Stimulated activated CD4-positive, alpha-beta T cell treated with anti-CD3 and anti-CD28 coated beads, Interleukin-4, amount 100 ng/mL, for 48 hours (primary cell): ENCODE results near the gene WDR46.

Experiments used
- DNase-seq, 2 donors: peaks; one replicate each; pipeline ENCODE4 v3.0.0-alpha.2; 2020; ENCODE audit warnings: low read depth in 2 of 2

Gene WDR46

DNA sequence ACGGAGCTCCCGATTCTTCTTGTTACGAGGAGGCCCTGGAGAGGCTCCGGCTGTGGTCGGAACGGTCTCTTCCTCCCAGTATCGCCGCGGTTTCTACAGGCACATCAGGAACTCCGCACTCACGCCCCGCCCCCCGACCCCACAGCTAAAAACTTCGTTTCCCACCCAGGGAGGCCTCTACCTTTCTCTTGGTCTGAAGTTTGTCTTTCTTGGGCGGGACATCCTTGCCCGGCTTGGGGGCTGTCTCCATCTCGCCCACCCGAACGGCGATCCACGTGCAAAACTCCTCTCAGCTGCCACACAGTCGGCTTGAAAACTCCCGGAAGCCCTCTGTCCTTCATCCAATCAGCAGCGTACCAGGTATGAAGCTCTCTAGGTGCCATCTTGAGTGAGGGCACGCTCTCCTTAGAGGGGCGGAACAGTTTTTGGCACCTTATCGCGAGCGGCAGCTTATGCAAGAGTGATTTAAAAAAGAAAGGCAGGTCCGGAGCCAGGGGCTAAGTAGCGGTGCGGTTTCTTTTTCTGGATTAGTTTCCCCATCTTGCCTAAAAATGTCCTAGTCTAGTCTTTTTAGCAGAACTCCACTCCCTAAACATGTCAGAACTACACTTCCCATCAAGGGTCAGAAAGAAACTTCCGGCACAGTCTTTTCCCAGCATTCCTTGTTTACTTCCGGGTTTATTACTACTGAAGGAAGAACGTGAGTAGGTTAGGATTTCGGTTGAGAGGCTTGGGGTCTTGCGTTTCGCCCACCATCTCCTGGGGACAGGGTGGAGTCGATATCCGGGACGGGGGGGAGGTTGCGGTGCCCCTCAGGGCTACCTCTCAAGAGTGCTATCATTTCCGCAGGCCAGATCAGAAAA, at the start of gene WDR46, which contains the start of gene PFDN6:
Gene WDR46 (minus strand): TSS at position 319 of the 863 bp plus-strand sequence. CDS start 69 bp downstream, at position 250.
Gene PFDN6 (plus strand): TSS at position 681 of the 863 bp plus-strand sequence. CDS start 256 bp downstream, outside the sequence.
- peak; percentile 59 to 79 for DNase-seq

GRCh38 chr6:33336495-33336894, 47.5 kb upstream of the WDR46 start:
- no peak for DNase-seq

DNA sequence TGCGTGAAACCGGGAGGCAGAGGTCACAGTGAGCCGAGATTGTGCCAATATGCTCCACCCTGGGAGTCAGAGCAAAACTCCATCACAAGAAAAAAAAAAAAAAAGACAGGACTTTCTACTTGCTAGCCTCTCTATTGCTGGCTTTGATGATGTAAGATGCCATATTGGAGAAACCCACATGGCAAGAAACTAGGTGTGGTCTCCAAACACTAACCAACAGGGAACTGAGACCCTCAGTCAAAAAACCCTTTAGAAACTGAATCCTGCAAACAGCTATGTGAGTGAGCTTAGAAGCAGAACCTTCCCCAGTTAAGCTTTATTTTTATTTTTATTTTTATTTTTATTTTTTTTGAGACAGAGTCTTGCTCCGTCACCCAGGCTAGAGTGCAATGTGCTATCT, 46.9 kb upstream of the WDR46 start:
- no peak for DNase-seq

DNA sequence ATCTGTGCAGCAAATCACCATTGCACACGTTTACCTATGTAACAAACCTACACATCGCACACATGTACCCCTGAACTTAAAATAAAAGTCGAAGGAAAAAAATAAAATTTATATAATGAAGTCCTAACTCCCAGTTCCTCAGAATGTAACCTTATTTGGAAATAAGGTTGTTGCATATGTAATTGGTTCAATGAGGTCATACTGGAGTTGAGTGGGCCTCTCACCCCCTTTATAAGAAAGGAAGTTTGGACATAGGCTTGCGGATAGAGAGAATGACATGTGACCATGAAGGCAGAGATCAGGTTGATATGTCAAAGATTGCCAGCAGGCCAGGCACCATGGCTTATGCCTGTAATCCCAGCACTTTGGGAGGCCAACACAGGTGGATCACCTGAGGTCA, 44.6 kb upstream of the WDR46 start:
- no peak for DNase-seq

DNA sequence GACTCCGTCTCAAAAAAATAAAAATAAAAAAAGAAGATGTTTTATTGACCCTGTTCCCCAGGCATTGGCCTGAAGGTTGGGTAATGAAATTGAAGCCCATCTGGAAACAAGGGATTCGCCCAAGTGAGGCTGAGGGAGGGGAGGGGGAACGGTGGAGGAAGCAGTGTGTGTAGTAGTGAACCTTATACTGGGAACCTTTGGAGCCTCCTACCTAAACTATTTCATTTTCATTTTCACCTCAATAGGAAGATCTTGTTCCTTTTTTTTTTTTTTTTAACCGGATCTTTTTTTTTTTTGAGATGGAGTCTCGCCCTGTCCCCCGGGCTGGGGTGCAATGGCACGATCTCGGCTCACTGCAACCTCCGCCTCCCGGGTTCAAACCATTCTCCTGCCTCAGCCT, 41.7 kb upstream of the WDR46 start:
- DNase-seq, result no peak

DNA sequence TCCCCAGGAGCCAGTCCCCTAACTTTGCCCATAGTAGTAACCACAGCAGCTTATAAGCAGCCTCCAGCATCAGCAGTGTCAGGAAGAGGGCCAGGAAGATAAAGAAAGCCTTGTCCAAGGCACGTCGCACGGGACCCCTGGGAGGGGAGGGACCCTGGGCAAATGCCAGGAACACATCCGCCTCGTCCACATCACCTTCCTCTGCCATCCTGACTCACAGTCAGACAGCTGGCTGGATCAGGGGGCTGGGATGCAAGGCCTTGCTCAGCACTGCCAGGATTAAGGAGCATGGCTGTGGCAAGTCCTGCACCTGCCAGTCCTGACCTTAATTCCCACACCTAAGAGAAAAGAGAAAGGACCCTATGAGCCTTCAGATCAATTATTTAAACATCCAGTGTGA, 40.0 kb upstream of the WDR46 start:
- no peak for DNase-seq

DNA sequence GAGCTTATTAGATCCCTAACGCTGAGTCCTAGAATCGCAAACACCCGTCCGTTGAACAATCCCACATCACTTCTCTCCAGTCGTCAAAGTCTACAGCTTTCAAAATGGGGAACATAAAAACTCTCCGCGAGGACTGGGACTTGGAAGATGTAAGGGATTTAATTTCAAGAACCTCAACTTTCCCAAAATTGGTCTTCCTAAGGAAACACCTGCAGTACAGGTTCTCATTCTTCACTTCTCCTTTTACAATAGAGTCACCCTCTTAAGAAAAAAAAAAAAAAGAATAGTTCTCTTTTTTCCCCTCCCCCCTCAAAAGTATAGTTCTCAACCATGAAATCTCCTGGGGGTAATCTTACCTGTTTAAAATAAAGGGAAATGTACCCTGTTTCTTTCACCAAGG, 35.1 kb upstream of the WDR46 start:
- DNase-seq, result no peak

DNA sequence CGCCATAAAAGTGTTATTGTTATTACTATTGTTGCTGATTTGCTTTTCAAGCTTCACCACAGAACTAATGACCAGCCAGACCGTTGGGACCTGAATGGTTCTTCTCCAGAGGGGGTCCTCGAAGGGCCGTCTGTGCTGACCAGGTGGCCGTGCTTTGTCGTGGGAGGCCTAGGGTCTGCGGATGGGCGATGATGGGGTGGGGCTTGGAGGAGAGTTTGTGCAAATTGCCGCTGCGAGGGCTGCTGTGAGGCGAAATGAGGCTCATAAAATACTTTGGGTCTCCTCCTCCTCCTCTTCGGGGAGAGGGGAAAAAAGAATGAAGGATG, 34.5 kb upstream of the WDR46 start:
- DNase-seq, result no peak

DNA sequence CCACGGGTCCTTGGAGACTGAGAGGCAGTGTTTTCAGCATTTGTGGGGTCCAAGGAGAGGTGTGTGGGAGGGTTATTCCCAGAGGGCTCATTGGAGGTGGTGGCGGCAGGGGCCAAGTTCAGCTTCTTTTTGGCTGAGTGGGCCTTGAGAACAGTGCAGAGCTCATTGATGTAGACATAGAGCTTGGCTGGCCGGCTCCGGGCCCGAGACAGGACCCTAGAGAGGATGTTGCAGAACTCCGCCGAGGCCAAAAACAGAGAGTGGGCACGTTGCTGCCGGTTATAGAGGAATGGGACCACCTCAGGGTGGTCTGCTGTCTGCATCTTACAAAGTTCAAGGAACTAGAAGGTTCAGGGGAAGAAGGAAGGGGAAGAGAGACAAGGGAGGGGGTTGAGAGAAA, 32.2 kb upstream of the WDR46 start:
- DNase-seq, result no peak

GRCh38 chr6:33320315-33321181, 31.5 kb upstream of the WDR46 start:
- no peak for DNase-seq

DNA sequence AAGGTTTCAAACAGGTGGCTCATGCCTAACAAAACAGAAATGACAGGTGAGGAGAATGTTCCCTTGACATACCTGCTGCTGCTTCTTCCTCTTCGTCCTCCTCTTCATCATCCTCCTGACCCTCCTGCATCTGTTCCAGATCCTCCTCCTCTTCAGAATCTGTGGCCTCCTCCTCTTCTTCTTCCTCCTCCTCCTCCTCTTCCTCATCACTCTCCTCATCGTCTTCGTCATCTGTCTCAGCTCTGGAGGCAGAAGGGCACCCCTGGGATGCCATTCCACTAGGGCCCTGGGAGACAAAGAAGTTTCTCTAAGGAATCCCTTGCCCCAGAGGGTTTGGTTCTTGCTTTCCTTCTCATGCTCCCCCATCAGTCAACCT, 30.9 kb upstream of the WDR46 start:
- DNase-seq, result no peak

GRCh38 chr6:33318426-33319073, 29.5 kb upstream of the WDR46 start:
- no peak for DNase-seq

- DNase-seq, result peak; percentile 95 to 97
These were observed 28.8 kb upstream of the WDR46 start, which contains the start of gene ZBTB22 for GRCh38 chr6:33317669-33318425. Gene ZBTB22 (minus strand): TSS chr6:33317744. CDS start chr6:33316916, 828 bp downstream.

GRCh38 chr6:33317419-33317668, 28.3 kb upstream of the WDR46 start:
- DNase-seq, result no peak

DNA sequence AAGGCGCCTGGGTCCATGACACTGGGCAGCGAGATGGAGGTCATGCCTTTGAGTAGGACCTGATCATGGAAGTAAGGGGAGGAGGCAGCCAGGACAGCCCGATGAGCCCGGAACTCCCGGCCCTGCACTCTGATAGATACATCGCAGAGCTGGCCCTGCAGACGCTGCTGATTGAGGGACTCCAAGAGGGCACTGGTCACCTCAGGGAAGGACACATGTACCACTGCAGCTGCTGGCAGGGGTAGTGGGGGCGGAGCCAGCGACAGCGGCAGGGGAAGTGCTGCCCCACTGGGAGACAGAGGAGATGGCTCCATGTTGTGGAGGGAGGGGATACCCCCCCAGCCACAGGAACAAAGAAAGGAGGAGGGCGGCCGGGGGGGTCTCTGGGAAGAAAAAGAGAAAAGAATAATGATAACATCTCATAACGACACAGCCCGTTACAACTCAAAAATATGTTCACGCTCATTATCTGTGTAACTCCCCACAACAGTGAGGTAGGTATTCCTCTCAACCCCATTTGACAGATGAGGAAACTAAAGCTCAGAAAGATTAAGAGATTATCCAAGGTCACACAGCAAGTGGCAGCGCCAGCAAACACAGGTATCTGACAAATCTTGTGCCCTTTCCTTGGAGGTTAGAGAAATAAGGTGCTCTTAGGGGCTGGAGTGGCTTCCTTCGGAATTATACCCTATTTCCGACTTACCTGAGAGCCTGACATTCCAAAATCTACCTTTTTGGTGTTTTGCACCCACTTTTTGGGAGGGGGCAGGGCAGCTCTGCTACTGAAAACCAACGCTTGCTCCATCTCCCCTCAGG, 27.8 kb upstream of the WDR46 start:
- no peak for DNase-seq

- DNase-seq, result no peak
These were observed 27.0 kb upstream of the WDR46 start for GRCh38 chr6:33315793-33316602.

DNA sequence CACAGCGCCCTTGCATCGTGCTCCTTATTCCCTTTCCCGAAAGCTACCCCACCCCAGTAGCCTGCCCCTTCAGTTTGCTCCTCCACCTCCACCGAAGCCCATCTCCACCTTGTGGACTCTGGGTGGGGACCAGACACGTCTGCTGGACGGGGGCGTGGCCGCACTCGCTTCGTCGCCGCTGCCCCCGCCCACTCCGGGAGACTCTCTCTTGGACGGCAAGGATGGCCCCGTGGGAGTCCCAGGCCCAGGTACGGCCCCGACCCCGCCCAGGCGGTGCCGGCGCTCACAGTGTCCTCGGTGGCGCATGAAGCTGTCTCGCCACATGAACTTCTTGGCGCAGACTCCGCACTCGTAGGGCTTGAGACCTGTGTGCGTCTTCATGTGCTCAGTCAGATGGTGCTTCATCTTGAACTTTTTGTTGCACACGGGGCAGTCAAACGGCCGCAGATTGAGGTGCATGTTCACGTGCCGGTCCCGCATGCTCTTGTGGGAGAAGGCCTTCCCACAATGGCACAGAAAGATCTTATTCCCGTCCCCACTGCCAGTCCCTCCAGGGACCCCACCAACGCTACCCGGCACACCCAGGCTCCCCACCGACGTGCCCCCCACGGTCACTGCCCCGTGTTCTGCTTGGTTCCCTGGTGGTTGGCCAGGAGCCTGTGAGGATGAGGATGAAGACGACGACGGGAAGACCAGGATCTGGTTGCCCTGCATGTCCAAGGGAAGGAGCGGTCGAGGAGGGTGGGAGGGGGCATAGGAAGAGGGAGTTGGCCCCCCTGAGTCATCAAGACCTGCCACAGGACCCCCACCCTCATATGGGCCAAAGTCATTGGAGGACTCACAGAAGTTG, 26.1 kb upstream of the WDR46 start:
- DNase-seq, result no peak

DNA sequence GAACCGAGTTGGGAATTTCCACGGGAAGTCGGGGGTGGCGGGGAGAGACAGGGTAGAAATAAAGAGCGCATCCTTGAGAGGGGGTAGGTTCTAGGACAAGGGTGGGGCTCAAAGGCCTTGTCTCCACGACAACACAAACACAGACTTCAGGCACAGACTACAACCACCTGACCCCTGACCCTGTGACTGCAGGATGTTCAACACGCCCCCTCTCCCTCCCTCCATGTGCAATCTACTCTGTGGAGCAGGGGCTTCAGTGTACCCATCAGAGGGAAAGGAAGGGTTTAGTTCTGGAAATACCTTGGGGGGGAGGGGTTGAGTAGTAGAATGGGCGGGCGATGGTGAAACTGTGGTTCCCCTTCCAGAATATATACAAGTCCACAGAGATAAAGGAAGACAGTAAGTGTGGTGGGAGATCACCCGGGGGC, 25.5 kb upstream of the WDR46 start:
- peak; percentile 35 to 49 for DNase-seq
